8988T (cell line): ENCODE data around the gene VAPA.

Experiments used
- DNase-seq: peaks from one replicate; pipeline ENCODE4 v3.0.0; 2011

VAPA gene

GRCh38 chr18:9984080-9984479 is 70.3 kb downstream of the VAPA start:
- no peak for DNase-seq

GRCh38 chr18:9985641-9986040 is 71.8 kb downstream of the VAPA start:
- DNase-seq = no peak

GRCh38 chr18:9986156-9986930 is 72.5 kb downstream of the VAPA start:
- DNase-seq = no peak

DNA sequence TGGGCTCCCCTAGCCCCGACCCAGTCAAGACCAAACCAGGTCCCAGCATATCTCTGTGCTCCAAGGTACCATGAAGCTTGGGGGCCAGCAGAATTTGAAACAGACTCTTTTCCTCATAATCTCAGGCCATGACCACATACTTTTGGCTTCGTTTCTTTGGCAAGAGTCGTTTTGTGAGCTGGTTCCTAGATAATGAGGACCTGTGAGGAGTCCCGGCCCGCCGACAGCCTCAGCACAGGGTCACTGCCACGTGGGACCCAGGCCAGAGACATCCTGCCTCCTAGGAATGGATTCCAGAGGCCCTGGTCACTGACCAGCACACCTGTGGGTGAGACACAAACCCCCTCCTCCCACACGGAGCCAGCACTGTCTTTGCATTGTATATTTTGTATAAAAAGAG is 73.5 kb downstream of the VAPA start:
- DNase-seq = no peak

GRCh38 chr18:9987931-9988330 is 74.1 kb downstream of the VAPA start:
- no peak for DNase-seq

GRCh38 chr18:9988665-9989064 is 74.8 kb downstream of the VAPA start:
- no peak for DNase-seq

DNA sequence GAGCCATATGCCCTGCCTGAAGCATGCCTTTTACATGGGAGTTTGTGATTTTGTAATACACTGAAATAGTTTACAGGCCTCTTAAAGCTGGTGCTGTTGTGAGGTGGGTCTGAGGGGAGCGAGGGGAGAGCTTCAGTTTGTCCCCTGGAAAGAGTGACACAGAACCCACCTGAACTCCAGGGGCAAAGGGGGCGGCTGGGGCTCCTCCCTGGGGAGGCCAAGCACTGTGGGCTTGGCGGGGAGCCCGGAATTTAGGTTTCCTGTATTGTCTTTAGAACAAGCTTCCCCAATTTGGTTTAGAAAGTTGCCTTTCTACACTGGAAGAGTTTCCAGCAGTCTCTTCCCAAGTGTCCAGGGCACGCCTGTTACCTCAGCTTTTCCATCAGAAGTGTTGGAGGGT is 75.7 kb downstream of the VAPA start:
- DNase-seq = no peak

DNA sequence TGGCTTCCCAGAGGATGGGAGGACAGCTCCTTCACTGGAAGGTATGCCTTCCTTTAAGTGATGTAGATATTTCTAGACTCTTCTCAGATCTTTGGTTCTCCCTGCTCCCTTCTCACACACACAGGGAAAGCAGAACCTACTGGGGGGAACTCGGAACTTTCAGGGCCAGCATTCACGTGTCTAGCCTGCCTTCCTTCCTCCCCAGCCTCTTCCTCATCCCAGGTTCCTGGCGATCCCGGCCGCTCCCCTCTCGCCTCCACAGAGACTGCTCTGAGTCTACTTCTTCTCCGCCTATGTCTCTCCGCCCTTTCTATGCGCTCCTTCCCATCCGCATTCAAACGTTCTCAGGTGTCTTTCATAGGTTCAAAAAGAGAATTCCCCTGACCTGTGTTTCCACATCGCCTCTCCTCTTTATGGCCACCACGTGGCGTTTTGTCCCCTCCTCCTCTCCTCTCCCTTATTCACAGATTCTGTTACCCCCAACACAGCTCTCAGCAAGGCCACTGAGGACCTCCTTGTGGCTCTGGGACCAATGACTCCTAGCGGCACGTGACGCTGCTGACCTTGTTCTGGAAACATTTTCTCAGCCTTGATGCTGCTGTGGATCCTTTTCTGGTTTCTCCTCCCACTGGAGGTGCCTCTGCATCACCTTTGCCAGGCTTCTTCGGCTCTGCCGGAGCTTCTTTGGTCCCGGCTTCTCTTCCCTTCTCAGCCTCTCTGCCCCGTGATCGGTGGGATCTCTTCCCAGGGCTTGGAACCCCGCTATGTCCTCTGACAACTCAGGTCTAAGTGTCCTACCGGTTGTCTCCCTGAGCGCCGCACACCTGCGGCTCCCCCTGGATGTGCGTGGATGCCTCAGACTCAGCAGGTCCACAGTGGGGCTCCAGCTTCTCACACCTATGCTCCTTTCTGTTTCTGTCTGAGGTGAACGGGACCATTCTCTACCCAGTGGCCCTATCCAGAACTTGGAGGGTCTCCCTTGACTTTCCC is 77.5 kb downstream of the VAPA start:
- DNase-seq = no peak

- no peak for DNase-seq
These were observed 78.6 kb downstream of the VAPA start for GRCh38 chr18:9992300-9992972.

GRCh38 chr18:9992973-9993520 is 79.2 kb downstream of the VAPA start:
- no peak for DNase-seq

- no peak for DNase-seq
These were observed 79.8 kb downstream of the VAPA start for GRCh38 chr18:9993521-9994025.

GRCh38 chr18:9994026-9994570 is 80.3 kb downstream of the VAPA start:
- DNase-seq = no peak

GRCh38 chr18:9994701-9995235 is 81.0 kb downstream of the VAPA start:
- DNase-seq = no peak

DNA sequence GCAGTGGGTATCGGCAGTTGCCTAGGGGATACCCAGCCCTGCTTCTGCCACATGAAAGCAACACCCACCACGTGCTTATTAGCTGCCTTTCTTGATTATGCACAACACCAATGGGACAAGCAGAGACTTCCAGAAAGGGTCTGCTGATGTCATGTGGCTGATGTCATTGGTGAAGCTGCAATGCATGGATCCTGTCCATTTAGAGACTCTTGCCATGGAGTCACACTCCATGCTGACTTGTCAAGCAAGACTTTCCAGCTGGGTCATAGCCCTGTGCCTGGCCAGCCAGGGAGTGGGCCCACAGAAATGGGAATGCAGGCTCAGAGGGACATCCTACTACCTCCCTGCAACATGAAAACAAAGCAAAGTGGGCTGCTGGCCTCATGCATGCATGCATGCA is 81.8 kb downstream of the VAPA start:
- no peak for DNase-seq

GRCh38 chr18:9996094-9996493 is 82.3 kb downstream of the VAPA start:
- no peak for DNase-seq

GRCh38 chr18:9997711-9998110 is 83.9 kb downstream of the VAPA start:
- no peak for DNase-seq

- DNase-seq = no peak
These were observed 84.5 kb downstream of the VAPA start for GRCh38 chr18:9998330-9998729.

DNA sequence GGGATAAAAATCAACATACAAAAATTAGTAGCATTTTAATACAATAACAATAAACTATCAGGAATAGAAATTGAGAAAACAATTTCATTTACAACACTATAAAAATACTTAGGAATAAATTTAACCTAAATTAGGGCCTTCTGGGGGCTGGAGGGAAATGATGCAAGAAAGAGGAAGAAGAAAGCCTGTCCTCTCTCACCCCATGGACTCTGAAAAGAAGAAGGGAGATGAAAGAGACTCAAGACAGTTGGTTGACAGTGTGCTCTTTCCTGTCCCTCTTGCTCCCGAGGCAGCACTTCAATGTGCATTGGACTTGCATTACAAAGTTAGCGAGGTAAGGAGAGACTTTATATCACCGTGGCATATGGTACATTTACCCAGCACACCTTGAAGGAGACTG is 88.5 kb downstream of the VAPA start:
- DNase-seq = no peak

- DNase-seq = no peak
These were observed 89.5 kb downstream of the VAPA start for GRCh38 chr18:10003281-10003680.

DNA sequence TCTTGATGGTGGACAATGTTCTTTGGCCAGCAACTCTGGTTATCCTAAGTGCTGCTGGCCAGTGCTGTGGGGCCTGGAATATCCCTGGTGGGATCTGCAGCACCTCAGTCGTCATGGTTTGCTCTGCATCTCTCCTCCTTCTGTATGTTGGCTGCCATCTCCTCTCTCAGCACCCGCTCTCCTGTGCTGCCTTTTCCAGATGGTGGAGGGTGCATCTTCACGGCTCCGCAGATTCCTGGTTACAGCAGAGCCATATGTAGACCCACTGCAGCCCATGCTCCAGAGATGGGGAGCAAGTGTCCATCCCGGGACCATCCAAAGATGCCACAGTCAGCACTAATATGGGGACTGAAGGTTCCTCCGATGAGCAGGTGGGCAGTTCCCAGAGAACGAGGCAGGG is 90.0 kb downstream of the VAPA start:
- DNase-seq = no peak

- DNase-seq = no peak
These were observed 92.6 kb downstream of the VAPA start for GRCh38 chr18:10006311-10006893.
